D341Med (cell line): ENCODE results near the gene SREBF2.
"Not testable (repeated sequence)": the region's sequence is repeated elsewhere in the genome, so short reads cannot be mapped to it uniquely, and the experiment has no call there.

ENCODE experiments used
- DNase-seq: peaks from one replicate; pipeline ENCODE4 v3.0.0; 2012; ENCODE audit warnings: low spot score

The SREBF2 gene

DNA sequence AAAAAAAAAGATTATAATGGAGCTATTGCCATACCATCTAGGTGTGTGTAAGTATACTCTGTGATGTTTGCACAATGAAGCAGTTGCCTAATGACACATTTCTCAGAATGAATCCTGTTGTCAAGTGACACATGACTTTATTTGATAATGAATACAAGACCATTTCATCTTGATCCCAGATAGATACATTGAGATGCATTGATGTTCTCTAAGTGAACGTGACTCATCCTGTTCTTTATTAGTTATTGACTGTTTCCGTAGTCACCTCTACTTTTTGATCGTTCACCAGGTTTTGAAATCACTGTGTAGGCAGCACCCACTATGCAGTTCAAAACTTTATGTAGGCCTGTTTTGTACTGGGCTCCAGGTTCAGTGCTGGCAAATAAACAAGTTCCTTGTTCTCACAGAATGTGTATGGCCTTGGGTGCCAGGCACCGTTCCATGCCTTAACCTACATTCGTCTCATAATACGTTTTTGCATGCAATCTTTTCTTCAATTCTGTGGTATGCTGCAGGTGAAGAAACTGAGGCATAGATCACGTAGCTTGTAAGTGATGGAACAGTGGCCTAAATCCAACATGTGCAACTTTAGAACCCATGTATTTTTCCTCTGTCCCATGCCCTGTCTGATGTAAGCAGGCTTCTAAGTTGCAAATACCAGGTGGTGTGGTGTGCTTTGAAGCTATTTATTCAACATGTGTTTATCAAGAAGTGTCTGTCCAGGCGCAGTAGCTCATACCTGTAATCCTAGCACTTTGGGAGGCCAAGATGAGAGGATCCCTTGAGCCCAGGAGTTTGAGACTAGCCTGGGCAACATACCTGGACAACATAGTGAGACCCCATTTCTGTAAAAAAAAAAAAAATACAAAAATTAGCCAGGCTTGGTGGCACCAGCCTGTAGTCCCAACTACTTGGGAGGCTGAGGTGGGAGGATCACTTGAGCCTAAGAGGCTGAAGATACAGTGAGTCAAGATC, 10.4 kb downstream of the SREBF2 start:
- no peak for DNase-seq

DNA sequence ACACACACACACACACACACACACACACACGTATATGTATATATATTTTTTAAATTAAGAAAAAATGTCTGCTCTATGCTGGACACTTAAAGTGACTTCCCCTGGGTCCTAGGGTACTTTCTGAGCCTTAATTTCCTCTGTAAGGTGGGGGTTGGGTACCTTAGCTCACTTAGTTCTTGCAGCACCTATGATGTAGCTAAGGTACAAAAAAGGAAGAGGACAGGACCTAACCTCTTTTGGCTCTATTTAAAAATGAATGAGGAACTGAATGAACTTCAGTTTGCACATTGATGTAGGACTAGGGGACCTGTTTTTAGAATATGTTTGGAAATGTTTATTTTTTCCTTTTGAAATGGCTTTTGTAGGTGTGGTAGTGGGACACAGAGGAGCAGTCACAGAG, 11.1 kb downstream of the SREBF2 start:
- no peak for DNase-seq

DNA sequence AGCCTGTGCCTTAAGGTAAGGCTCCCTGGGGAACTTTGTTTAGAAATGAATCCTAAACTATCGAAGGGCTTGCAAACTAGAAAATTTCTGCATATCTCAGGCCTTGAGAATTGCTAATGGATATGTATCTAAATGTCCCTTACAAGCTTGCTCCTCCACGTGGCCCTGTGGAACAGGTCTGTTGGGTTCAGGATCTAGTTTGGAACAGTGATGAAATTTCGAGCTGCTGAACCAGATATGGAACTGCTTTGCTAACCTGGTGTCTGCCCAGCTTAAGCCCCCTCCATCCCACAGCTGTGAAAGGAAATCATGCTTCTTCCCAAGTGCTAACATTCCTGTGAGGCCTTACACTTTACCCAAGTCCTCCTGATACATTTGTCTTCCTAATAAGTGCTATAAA, 11.6 kb downstream of the SREBF2 start:
- no peak for DNase-seq

DNA sequence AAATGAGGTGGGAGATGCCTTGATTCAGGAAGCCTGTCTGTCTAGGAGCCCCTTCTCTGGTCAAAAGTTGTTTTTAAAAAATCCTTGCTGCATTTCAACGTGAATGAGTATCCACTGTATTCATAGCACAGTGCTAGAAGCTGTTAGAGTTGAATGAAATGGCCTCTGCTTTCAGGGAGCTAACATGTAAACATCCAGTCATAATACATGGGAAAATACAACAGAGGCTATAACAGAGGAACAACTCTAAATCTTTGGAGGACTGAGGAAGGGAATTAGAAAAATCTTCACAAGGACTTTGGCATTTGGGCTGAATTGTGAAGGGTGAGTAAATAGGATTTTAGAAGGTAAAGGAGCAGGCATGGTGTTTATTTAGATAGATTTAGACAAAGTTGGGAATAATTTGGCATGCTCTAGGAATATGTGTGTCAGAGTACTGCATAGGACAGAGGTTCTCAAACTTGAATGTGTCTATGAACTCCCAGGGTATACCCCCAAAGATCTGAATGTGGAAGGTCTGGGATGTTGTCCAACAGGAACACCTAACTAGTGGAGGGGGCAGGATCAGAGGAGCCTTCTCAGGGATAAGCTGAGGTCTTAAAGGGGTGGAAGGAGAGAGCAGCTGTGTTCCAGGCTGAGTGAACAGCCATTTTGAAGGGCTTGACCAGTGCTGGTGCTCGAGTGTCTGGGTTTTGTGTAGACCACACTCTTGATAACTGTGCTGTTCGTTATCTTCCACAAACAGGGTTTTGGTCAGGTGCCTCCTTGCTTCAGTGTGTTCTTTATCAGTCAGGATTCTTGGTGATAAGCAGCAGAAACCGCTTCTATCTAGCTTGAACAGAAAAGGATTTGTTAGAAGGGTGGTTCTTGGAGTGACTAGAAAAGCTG, 12.7 kb downstream of the SREBF2 start:
- no peak for DNase-seq

DNA sequence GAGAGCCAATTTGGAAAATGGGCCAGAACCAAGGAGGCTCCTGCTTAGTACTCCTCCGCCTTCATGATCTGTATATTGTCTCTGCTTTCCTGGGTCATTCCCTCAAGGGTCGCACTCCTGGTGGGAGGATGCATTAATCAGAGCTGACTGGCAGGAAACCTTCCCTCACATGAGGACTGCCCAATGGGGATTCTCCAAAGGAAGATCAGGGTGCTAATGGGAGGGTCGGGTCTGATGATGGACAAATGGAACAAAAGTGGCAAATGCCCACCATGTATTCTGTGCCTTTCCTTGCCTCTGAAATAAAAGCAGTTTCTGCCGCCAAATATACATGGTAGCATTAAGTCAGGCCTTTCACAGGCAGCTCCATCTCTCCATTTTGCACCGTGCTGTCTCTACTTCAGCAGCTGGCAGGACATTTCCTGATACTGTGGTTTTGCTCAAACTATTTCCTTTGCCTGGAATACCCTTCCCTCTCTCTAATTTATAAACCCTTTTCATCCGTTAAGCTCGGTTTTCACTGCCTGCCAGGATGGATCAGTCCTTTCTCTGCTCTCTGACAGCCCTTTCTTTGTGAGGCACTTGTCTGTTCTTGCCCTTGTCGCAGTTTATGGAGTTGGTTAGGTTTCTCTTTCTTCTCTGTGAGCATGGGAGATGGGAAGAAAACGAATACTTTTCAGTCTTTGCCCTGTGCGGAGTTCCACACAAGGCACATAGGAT, 13.5 kb downstream of the SREBF2 start:
- DNase-seq: no peak

DNA sequence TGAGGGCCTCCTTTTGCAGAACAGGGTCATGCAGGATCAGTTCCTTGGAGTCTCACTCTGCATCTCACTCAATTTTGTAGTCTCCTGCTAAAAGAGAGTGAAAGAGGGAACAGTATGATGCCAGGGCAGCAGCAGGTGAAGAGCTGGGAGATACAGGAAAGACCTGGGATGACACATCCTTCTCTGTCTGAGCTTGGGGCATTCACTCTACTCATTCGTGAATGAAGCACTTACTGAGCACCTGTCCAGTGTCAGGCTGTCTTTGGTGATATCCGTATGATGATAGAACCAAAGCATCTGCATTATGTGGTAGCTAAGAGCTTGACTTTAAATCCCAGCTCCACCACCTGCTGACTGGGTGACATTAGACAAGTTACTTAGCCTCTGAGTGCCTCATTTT, 14.4 kb downstream of the SREBF2 start:
- no peak for DNase-seq

DNA sequence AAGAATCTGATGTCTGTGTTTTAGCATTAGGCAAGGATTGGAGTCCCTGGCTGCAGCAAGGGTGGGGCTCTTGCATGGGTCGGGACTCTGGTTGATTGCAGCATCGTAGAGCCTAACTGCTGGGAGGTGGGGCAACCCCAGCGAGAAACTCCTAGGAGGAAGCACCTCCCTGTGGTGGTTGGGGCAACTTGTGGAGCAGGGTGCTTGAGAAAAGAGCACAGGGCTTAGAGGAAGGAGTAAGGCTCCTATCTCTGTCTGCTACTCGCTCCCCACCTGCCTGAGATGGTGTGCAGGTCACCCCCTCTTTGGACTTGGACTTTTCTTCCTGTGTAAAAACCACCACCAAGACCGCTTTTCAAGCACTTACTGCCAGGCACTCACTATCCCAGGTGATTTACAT, 15.6 kb downstream of the SREBF2 start:
- no peak for DNase-seq

DNA sequence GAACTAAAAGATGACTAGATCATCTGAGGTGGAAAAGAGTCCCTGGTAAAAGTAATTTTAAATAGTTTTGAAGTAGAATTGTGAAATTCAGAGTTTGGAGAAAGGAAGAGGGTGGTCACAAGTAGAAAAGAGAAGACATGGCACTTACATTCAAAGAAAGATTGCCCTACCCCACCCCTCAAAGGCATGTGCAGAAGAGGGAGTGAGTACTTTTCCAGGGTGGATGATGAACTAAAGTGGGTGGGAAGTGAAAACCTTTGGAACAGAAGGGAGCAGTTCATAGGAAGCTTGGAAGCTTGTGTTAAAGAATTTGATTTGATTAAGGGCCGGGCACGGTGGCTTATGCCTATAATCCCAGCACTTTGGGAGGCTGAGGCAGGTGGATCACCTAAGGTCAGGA, 23.6 kb downstream of the SREBF2 start:
- DNase-seq: no peak

DNA sequence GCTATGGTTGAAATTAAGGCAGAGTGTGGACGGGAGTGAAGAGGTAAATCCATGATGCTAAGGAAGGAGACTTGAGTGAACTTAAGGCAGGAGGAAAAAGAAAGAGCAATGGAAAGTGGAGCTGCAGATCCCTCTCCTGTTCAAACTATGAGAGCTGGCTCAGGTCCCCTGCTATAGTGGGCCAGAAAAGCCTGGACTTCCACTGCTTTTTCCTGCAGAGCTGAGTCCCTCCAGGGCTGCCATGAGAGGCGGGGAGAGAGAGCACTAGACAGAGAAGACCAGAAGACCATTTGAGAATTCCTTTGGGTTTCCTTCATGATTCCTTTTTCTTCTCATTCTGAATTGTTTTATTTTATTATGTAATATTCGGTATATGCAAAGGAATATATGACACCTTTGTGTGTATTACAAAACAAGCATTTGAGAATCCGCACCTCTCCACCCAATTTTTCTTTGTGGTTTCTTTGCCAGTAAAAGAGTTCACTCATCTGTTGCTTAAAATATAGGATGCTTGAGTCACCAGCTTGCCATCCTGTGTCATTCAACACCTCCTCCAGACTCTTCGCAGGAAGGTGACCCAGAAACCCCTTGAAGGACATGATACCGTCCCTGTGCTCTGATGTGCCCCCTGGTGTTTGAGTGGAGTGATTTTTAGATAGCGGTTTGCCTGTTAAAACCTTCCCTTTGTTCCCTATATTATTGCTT, 24.4 kb downstream of the SREBF2 start:
- peak; percentile 68 for DNase-seq

DNA sequence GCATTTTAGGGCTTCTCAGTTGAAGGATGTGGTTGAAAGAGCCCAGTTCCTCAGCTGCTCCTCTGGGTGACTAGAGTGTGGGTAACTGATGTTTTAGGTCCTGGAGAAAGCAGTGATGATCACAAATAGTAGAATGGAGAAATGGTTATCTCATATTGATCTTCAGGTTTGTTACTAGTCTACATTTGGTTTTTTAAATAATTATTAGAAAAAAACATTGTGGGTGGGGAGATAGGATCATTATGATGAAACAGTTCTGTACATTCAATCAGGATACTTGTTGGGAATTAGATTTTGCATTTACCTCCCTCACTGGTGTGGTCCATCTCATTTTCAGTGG, 24.9 kb downstream of the SREBF2 start:
- no peak for DNase-seq

DNA sequence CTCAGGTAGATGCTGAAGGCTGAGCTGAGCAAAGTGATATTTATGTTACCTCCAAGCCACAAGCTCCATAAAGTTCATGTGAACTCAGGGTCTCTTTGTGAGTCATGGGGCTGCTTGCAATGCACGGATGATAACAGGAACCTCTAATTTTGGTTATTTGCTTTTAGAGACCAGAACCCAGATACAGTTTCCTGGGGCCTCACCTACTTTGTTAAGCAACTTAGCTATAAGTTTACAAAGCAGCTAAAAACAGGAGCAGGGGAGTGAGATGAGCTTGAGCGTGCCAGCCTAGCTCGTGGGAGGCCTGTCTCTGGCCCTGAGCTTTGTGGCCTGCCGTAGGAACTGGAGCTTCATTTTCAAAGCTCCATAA, 29.2 kb downstream of the SREBF2 start:
- no peak for DNase-seq

DNA sequence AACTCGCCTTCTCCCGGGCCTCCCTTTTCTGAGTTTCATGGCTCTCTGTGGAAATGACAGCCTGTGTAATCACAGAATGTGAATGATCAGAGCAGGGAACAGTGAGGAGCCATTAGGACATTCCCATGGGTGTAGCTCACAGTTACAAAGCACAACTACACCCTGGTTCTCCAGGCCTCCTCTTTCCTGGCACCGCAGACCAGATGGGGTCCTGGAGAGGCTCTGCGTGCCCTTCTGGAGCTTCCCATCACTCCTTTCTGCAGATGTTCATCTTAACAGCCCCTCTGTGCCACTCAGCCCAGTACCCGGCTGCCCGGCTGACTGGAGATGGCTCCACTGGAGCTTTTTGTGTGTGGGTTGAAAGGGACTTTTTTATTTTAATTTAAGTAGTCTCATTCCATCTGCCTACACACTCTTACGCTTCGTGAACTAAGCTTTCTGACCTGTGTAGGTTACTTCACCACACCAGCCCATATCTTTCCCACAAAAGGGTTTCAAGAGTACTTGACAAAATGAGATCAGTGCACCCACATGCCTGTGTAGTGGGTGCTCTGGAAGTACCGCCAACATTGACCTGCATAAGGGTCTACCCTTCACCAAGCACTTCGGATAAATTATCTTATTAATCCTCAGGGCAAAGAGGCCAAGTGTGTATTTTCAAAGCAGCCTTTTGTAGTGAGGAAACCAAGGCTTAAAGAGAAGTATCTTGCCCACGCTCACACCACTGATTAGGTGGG, 29.8 kb downstream of the SREBF2 start:
- no peak for DNase-seq

DNA sequence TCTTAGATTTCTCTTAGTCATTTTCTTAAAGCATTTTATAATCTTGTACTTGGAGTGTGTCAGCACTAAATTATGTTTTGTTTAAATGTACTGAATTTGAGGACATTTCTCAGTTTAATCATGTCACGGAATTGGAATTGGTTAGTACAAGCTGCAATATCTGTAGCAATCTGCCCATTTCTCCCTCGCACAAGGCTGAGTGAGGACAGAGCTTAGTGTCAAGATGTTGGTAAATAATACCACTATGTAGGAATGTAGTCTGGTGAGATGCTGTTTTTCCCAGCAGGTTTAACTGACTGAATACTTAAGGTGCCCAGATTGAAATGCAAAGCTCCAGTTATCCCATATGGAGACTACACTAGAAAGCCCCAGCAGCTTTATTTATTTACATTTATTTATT, 30.6 kb downstream of the SREBF2 start:
- no peak for DNase-seq

DNA sequence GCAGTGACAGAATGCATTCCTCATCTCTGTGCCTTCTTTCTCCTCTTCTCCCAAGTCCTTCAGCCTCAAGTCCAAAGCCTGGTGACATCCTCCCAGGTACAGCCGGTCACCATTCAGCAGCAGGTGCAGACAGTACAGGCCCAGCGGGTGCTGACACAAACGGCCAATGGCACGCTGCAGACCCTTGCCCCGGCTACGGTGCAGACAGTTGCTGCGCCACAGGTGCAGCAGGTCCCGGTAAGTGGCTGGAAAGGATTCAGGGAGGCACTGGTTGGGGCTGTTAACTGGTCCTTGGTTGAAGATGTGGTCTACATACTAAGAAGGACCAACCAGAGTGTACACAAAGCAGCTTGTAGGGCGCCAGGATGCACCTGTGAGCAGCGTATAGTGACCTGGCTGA, 35.7 kb downstream of the SREBF2 start:
- no peak for DNase-seq

DNA sequence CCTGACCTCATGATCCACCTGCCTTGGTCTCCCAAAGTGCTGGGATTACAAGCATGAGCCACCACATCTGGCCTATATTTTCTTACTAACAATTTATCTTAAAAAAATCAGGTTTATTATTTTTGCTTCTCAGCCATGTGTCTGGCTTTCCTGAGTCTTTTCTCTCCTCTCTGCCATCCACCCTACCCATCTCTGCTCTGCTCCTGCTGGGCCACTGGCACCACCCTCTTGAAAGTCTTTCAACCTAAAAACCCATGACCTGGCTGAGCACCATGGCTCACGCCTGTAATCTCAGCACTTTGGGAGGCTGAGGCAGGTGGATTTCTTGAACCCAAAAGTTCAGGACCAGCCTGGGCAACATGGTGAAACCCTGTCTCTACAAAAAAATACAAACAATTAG, 37.2 kb downstream of the SREBF2 start:
- DNase-seq: not testable (repeated sequence)

DNA sequence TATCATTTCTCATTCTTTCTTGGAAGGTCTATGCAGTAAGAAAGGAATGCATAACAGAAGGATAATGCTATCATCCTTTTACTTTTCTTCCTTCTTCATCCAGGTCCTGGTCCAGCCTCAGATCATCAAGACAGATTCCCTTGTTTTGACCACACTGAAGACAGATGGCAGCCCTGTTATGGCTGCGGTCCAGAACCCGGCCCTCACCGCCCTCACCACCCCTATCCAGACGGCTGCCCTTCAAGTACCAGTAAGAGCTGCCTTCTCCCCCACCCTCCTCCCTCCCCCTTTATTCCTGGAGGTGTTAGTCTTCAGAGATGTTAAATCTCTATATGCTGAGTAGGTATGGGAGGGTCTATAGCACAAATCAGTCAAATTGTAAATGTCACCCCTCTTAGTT, 37.9 kb downstream of the SREBF2 start:
- peak; percentile 75 for DNase-seq

DNA sequence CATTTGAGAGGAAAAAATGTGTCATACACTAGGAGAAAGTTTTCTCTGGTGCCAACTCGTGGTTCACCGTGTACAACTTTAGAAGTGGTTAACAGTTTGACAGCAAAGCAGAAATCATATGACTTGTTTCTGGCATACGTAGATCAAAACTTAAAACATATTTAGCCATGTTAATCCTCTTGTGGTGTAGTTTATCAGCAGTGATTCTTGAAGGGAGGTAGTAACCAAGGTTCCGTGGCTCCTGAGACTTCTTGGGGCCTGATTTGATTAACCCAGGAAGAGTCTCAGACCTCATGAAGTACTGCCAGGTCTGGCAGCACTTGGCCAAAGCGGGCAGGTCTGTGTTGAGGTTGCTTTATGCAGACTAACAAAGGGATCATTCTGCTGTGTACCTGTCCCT, 40.5 kb downstream of the SREBF2 start:
- DNase-seq: no peak

DNA sequence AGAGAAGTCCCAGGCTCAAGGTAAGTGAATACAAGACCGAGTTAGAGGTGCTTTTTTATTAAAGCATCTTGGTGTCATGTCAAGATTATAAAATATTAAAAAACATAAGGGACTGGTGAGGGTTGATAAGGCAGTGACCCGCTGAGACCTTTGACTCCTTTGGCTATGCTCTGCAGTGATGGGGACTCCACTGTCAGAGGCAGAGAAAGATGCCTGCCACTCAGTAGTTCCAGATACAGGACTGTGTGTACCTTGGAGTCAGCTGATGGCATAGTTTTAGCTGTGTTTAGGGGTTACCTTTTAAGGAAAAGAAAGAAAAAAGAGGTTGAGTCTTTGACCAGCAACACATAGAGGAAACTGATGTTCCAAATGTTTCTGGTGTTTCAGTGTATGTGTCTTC, 41.2 kb downstream of the SREBF2 start:
- no peak for DNase-seq

DNA sequence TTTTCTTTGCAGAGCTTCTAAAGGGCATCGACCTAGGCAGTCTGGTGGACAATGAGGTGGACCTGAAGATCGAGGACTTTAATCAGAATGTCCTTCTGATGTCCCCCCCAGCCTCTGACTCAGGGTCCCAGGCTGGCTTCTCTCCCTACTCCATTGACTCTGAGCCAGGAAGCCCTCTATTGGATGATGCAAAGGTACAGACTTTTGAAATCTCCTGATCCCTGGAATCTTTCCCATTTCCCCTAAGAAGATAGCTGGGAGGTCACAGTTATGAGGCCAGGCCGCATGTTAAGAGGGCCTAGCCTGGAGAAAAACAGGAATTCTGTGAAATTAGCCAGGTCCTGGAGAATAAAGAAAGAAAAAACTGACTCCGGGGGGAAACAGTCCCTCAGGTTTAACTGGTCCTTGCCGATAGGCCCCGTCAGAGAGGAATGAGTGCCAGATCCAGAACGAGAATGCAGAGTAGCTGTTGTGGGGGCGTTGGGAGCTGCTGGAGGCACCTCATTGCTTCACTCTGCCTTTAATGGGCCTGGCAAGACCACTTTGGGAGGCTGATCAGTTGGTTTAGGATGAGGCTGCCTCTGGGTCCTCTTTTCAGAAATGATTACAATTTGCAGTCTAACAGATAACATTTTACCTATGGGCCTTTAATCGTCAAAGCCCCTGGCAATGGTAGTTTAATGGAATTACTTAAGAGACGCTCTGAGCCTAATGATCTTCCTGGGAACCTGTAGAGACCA, 42.8 kb downstream of the SREBF2 start:
- DNase-seq: no peak

DNA sequence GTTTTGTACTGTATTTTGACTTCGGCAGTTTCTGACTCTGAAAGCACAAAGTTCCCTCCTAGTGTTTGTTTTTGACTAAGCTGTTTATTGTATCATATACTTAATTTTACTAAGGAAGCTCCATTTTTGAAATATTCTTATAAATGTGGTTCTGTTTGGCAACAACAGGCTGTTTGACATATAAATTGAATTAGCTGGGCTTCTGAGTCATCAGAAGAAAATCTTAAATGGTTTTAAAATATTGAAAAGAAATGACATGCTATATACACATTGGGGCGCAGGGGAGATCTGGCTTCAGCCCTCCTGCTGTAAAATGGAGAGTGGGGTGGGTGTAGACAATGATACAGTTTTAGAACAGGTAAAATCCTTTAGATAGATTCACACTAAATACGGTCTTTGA, 43.4 kb downstream of the SREBF2 start:
- no peak for DNase-seq

DNA sequence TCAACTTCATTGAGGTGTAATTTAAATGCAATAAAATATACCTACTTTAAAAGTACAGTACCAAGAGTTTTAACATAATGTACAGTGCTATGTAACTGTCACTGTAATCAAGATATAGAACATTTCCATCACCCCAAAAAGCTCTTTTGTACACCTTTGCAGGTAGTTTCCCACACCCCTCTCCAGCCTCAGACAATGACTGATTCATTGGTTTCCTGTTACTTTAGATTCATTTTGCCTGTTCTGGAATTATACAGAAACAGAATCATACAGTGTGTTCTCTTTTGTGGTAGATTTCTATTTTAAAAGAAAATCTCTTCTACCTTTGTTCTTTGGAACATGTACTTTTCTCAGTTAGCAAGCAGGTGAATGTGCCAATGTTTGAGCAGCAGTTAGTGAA, 43.8 kb downstream of the SREBF2 start:
- DNase-seq: no peak
